HUDEP-2 (cell line): ENCODE data around the gene VEZF1.

Experiments used
- DNase-seq, 76 experiments: peaks; one replicate each; lab custom pipeline; 2025; ENCODE audit not compliant: unreplicated experiment in 76 of 76; lab: John Stamatoyannopoulos, UW

Gene VEZF1

DNA sequence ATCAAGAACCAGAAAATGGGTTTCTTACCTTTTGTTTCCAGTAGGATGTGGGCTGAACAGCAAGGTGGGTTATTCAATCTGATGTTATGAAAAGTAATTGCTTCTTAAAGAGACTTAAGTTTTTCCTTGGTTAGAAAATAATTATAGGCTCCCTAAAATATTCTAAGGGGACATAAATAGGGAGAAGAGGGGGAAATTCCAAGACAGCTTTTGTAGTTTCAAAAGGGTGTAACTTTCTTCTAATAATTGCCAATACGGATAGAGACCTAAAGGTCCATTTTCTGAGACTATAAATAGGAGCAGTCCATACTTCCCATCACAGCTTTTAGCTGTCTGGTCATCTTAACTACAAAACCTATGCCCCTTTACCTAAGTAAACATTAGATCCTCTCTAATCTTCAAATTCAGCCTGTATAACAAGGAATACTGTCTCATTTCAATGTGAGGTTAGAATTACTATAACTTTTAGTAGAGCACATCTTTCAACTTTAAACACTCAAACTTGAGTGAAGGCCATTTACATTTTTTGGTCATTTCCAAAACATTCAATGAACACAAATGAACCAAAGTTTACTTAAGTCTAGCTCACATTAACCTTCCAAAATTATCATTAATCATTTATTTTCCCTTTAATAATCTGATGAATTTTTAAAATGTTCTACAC, 13.5 kb upstream of the VEZF1 start:
- DNase-seq: no peak

DNA sequence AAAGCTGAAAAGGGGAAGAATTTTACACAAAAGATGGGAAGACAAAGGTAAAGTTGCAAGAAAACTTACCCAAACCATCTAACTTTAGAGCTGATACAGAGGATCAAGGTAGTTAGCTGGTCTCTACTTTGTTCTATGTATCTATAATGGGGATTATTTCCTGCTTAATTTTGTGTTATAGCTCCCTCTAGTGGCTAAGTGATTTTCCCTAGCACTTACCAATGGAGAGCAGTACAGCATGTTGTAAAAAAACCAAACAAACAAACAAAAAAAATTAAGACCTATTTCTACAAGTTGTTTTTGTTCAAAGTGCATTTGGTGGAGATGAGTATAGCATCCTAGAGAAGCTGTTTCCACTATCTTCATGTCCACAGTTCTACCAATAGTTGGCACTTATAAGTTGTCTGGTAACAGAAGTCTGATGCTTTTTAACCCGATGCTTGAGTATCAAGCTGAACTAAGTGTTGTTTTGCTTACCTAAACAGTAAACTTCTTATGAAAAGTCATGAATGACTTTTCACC, 11.5 kb upstream of the VEZF1 start:
- DNase-seq: peak in 34 of 76 experiments; percentile 13 to 76 (median 50)

DNA sequence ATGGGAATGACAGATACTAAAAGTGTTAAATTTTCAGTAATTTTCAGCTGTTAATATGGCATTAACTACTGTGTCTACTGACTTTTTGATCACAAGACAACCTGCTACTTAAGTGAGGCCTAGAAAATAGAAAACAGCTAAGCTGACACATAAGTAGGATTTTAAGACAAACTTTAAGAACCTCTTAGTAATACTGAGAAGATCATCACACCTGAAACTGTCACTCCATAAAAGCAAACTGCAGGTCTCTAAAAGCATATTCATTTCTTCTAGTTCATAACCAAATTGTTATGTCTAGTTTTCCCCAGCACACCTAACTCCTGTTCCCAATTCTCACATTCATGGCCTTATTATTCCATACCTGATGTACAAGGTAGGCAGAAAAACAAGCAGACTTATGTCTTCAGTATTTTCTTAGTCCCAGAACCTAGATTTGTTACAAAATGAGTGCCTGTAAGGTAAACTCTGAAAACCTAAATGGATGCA, 11.0 kb upstream of the VEZF1 start:
- no peak for DNase-seq

DNA sequence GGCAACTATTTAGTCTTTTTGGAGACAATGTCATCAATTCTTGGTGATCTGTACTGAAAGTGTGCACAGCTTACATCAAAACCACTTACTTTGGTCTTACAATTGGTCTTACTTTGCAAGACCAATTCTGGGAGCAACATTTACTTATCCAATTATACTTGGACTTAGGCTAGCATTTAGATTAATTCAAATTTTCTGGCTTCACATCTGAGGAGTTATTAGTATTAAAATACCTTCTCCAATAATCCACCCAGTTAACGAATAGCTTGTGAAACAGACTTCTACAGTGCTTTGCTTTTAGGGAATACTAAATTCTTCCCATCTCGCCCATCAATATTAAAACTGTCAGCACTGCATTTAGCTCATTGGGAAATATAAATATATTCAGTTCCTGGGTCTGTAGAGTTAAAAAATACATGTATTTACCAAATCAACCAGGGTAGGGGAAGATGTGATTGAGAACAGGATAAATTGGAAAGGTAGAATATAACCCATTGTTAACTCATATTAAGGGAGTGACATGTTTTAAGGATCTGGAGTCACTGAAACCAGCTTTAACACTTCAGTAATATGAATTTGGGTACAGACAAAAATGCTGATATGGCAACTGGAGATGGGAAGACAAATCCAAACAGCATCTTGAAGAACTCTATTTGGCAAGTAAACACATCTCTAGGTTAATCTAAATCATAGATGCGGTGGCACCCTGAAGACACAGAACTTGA, 9.2 kb upstream of the VEZF1 start:
- no peak for DNase-seq

DNA sequence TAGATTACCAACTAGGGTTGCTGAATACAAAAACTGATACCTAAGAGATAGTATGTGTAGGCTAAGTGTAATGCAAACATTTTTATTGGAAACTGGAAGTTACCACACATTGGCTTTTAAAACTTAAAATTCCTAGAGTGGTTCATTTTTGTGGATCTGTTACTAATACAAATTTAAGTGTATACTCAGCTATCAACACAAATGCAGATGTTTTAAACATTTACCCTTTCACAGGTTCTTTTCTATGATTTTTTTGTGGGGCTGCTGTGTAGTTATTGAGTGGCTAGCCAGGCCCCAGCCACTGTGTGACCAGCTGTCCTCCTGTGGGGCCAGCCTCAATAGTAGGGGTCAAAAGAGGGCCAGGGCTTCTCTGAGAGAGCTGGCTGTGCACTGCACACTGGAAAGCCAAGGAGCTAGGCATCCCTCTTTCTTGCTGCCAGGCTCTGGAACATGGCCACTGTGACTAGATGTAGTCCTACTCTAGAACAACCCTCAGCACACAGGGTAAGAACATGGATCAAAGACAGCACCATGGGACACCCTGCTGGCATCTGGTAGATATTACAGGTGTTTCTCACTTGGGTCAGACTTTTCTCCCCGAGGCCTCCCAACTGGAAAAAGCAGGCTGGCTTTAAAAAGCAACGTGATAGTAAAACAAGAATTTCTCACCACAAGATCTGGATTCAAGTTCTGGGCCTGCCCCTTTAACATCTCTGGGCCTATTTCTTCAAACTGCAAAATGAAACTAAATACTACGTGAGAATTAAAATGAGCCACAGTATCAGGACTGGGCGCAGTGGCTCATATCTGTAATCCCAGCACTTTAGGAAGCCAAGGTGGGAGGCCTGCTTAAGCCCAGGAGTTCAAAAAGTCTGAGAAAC, 7.3 kb upstream of the VEZF1 start:
- DNase-seq: peak in 65 of 76 experiments; percentile 20 to 77 (median 46)

DNA sequence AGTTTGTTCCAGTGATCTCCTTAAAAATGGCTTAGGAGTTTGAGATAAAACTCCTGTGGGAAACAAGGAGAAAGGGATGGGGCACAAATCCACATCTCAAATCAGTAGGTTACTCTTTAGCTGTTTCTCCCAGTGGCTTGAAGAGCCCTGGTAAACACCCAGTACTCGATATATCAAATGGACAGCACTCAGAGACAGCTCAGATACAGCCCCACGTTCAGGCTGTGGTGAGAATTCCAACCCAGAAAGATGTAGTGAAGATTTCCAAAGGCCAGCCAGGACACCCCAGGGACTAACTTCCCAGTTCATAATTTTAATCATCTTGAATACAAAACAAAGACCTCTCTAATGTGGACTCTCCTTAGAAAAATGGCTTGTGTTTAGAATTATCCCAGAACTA, 6.4 kb upstream of the VEZF1 start:
- no peak for DNase-seq

DNA sequence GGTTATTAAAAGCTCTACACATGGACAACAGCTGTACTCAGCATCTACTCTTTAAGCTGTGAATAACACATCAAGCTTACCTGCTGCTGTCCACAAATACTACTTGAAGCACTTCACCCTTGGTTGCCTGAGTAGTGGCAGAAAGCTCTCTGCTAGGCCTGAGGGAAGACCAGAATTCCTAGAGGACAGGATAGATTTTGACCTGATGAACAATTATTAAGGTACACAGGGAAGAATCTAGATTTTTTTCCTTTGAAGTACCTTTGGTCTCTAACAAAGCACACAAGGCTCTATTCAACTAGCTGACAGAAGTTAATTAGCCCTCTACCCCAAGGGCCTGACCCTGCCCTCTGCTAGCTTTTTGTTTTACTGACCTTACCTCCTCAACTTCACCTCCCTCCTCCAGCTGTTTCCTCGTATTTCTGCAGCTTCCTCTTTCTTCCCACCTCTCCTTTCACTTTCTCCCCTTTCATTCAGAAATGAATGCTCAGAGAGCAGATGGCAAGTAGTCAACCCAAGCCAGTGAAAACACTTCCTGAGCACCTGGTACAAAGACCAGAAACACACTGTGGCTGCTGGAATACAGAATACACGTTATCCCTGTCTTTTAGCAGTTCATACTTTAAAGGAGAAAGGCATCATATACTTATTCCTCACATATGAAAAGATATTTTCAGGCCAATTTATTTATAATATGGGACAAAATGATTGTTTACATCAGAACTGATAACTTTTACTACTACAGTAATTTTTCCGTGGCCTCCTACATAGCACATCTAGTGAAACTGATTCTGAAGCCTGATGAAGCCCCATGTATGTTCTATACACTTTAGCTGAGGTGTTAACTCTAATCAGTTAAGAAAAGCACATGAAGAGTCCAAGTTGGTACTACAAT, 5.7 kb upstream of the VEZF1 start:
- DNase-seq: no peak

DNA sequence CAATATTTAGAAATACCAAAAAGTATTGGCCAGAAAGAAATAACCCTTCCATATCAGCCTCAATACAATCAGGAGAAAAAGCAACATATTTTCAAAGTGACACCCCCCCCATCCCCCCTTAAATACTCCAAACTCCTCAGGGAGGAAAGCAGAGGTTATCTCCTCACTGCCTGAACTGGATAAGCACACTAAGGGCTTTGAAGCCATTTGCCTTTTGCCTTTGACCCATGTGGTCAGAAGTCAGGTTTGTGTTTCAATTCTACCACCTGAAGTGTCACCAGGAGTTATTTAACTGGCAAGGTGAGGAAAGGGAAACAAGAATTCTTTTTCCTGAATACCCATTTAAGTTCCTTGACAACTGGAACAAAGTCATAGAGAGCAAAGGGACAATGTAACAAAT, 3.5 kb upstream of the VEZF1 start:
- no peak for DNase-seq

DNA sequence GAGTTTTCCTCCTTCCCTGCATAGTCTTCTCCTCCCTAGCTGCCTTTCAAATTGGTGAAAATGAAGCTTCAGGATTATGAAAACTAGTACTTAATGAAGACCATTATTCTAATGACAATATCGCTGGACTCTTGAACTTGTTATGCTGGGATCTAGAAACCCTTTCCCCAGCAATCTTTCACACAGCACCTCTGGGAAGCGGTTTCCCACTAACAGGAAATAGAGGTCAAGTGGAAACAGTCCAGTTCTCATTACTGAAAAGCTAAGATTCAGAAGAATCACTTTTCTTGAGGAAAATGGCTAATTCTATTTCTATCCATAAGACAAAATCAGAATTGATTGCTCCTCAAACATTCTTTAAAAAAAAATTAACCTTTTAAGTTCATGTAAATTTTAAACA, 2.0 kb upstream of the VEZF1 start:
- DNase-seq: no peak

DNA sequence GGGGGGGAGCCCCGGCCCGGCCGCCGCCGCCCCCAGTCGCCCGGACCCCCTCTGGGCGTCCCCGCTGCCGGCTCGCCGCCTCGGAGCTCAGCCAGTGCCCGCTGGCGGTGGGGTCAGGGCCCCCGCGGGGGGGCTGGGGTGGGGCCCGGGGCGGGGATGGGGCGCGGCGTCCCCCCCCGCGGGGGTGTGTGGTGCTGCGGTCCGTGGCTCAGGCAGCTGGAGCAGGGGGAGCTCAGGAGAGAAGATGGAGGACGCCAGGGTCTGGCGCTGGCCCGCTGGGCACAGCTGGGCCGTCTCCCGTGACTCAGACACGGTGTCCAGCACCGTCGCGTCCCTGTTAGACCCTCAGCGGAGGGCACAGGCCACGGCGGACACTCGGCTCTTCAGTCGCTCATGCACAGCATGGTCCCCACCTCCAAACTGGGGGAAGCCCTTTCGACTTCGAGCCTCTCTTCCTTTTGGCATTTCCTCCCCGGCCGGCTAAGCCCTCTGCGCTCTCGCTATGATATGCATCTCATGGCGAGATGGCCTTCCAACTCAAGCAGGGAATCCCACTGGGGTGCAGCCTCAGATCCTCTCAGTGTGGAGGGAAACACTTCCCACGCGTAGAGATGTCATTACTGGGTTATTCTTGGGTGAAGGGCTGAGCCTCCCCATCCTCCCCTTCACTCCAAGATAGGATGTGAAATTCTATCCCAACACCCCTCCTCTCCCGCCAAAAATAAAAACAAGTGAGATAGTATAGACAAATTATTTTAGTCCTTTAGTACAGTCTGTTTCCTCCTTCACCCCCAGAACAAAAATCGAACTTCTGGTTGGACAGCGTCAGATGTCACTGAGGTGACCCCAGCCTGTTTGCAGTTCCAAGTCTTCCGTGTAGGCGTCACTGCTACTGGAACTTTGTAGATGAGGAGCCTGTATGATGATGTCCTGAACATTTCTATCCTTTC, 522 bp upstream of the VEZF1 start:
- peak in 57 of 76 experiments; percentile 22 to 86 (median 63) for DNase-seq

DNA sequence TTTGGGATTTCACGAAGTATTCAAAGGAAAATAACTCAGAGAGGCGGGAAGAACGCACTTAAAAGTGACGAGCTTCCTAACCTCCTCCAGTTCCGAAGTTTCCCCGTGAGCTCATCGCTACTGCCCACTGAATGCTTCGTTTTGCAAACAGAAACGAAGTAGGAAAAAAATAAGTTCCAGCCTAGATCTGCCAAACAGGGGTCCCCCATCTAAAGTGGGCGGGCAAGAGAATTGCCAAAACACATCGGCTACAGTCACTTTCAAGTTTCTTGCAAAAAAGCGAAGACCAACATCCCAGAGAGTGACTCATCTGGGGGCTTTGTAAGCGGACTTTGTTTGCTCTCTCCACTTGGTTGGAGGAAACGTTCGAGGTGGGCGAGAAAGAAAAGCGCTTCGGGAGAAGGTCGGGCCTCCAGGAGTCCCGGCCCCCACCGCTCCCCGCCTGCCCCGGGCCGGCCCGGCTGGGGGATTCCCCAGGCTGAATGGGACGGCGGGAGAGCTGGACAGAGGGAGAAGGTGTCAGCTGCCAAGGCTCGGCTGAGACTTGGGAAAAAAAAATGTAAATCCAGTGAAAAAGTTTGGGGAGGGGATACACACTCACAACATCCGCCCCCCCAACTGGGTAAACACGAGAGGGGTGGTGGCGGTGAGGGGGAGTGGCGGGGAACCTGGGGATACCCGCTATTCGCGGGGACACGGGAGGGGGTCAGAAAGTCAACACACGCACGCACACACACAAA, 1.0 kb downstream of the VEZF1 start:
- DNase-seq: peak in 2 of 76 experiments; percentile 6 to 19

DNA sequence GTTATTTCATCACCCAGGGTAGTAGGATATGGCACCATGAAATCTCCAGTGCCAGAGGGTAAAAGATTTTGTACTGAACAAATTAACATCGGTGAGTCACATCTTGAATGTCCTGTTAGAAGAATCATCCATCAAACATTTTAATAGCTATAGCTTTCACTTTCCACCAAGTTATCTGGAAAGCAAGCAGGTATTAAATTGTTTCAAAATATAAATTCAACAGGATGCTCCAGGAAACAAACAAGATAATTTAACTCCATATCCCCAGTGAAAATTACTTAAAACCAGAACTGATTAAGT, 2.4 kb downstream of the VEZF1 start:
- no peak for DNase-seq

DNA sequence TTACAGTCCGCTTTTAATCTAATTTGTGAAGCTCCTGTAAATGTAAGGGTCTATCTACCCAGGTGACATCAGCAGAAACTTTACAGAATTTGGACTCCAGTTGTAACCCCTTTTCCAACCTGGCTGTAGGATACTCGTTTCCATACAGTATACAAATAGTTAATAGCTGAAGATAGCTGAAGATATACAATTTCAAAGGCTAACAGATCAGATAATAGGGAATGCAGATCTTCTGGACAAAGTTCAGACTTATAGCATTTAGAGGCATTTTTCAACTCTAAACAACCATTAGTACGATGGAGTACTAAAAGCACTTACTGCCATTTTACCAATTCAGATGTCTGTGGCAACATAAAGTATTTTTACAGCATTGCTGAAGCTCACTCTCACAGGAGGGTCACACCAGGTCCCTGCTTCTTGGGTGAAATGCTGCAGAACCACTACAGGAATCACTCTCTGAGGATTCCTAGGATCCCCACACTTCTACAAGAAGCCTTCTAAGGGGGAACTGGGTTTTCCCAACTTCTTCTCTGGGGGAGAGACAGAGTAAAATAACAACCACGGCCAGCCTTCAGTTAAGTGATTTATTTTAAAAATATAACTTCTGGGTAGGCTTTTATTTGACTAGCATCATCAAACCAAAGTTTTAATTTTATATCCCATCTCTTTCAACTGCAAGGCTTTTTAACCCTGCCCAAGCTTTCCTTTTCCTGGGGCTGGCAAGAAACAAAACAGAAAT, 2.9 kb downstream of the VEZF1 start:
- DNase-seq: no peak

DNA sequence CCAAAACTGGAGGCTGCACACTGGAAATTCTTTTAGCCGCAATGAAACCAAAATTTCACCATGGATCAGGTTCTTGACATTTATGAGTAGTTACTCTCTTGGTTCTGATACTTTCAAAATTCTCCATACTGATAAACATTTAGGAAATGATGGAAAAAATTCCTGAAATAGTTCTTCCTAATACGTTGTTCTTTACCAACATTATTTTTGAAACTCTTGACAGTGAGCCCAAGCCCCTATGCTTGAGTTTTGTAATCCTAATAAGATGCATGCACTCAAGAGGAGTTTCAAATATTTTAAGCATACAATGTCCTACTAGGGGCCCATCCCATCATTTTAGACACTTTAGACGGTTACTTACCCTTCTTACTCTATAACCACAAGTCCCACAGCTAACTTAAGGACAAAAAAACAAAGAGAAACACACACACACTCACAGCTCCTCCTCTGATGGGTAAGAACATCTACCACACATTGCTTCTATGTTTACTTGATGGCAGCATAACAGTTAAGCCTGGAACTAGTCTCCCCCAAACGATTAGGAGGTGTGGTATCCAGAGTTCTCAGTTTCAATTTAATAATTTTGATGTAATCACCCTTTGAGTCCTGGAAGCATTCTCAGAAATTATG, 3.7 kb downstream of the VEZF1 start:
- DNase-seq: no peak

DNA sequence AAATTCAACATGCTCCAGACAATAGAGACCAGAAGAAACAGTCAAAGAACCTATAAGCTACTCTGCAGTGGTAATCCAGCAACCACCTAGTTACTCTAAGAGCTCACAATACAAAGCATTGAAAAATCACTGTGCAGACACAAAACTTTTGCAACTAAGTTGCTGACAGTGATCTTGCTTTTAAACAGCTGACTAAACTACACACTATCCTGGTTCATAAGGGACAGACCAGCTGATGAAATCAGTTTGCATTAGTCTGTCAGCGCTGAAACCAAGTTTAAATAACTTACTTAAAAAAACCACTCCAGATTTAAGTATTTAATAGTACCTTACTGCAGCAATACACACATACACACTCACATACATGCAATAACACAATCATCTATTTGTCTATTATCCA, 4.6 kb downstream of the VEZF1 start:
- no peak for DNase-seq

DNA sequence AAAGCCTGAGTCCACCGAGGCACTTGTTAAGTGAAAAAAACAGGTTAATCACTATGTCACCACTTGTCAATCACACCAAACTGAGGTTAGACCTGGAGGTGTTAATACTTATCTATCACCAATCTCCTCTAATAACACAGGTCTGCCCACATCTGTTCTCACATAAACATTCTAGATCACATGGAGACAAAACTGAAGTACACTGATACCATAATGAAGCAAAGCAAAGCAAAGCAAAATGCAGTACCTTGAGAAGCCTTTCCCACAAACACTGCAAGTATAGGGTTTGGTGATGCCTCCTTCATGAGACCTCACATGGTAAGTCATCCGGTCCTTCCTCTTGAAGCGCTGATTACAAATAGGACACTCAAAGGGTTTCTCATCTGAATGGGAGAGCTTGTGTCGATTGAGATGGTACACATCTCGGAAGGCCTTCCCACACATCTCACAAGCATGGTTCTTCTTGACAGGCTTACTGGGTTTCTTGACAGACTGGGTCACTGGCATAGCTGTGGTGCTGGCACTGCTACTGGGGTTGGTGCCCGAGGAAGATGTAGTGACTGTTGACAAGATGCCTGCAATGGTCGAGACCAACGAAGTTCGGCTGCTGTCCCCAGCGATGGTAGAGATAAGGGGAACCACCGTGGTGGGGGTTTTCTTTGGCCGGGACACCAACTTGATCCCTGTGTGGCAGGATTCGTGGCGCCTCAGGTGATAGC, 5.4 kb downstream of the VEZF1 start:
- no peak for DNase-seq

DNA sequence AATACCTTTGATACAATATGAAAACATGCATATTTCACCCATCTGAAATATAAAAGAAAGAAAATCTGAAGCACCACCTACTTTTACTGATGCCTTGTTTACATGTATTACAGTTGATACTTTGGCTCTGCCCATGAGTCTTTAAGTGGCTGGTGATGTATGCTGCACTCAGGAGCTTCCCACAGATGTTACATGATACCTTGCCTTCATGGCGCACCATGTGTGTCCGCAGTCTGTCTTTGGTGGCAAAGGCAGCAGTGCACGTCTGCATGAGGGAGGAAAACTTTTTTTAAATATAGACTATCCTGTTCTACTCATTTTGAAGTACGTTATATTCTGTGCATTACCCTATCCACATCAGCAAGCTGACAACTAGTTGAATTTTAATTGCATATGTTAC, 7.5 kb downstream of the VEZF1 start:
- DNase-seq: no peak
